GM23338 (cell line): ENCODE data around the gene SLC35D3. TPM values are rescaled to one million over a fixed set of nuclear protein-coding genes. Genes with fewer than 3 reads are reported as not detected.
"Not testable (repeated sequence)": the region's sequence is repeated elsewhere in the genome, so short reads cannot be mapped to it uniquely, and the experiment has no call there.

Experiments used
- ATAC-seq: fragments of 200-7000 bp; cut with Tn5 transposase; 3 replicates; pipeline ENCODE4 v1.9.1; 2020
- DNase-seq: peaks from one replicate; pipeline ENCODE4 v3.0.0-alpha.2; 2015; ENCODE audit warnings: low spot score
- H2AFZ ChIP-seq: fragments of 200-600 bp; sonication (generic); 2 replicates; pipeline ENCODE4 v1.8.0; 2016; ENCODE audit warnings: antibody characterized with exemption, mild to moderate bottlenecking, moderate library complexity
- H3F3A ChIP-seq: fragments of 200-600 bp; sonication (generic); replicated peaks from 2 replicates; pipeline ENCODE4 v1.8.0; 2017; ENCODE audit warnings: antibody characterized with exemption, mixed run types, low read depth
- H3K27ac ChIP-seq: fragments of 200-600 bp; sonication (generic); 2 replicates; pipeline ENCODE4 v1.6.1; 2016; ENCODE audit warnings: low read depth
- H3K27me3 ChIP-seq: fragments of 200-600 bp; sonication (generic); 2 replicates; pipeline ENCODE4 v1.8.0; 2016; ENCODE audit warnings: mild to moderate bottlenecking, mixed run types, moderate library complexity; ENCODE audit not compliant: insufficient read depth
- H3K36me3 ChIP-seq: fragments of 200-600 bp; sonication (generic); 2 replicates; pipeline ENCODE4 v1.8.0; 2016; ENCODE audit warnings: mild to moderate bottlenecking; ENCODE audit not compliant: insufficient read depth
- H3K4me1 ChIP-seq: fragments of 200-600 bp; sonication (generic); 2 replicates; pipeline ENCODE4 v1.8.0; 2016; ENCODE audit warnings: mild to moderate bottlenecking, moderate library complexity; ENCODE audit not compliant: insufficient read depth
- H3K4me2 ChIP-seq: fragments of 200-600 bp; sonication (generic); 2 replicates; pipeline ENCODE4 v1.7.1; 2017; ENCODE audit warnings: mixed run types
- H3K4me3 ChIP-seq: fragments of 200-600 bp; sonication (generic); 2 replicates; pipeline ENCODE4 v1.6.1; 2016; ENCODE audit warnings: mixed run types
- H3K79me2 ChIP-seq: fragments of 200-600 bp; sonication (generic); replicated peaks from 2 replicates; pipeline ENCODE4 v1.8.0; 2017; ENCODE audit warnings: mild to moderate bottlenecking; ENCODE audit not compliant: insufficient read depth
- H3K9me2 ChIP-seq: fragments of 200-600 bp; sonication (generic); 2 replicates; pipeline ENCODE4 v1.8.0; 2017; ENCODE audit not compliant: insufficient read depth
- H4K20me1 ChIP-seq: fragments of 200-600 bp; sonication (generic); replicated peaks from 2 replicates; pipeline ENCODE4 v1.8.0; 2017; ENCODE audit warnings: mild to moderate bottlenecking; ENCODE audit not compliant: insufficient read depth
- H3K27ac Mint-ChIP-seq: 2 replicates; pipeline ENCODE4 v1.8.0; 2020; ENCODE audit warnings: inconsistent platforms, mild to moderate bottlenecking, moderate library complexity, mixed read lengths
- H3K27me3 Mint-ChIP-seq: 3 replicates; pipeline ENCODE4 v1.8.0; 2022; ENCODE audit warnings: low read depth, mild to moderate bottlenecking, moderate library complexity, mixed read lengths, inconsistent platforms; ENCODE audit not compliant: insufficient read depth, poor library complexity
- H3K36me3 Mint-ChIP-seq: 3 replicates; pipeline ENCODE4 v1.8.0; 2021; ENCODE audit warnings: low read depth, mild to moderate bottlenecking, inconsistent platforms, moderate library complexity, mixed read lengths
- H3K4me1 Mint-ChIP-seq: 3 replicates; pipeline ENCODE4 v1.8.0; 2020; ENCODE audit warnings: mild to moderate bottlenecking, inconsistent platforms, mixed read lengths
- H3K4me3 Mint-ChIP-seq: 3 replicates; pipeline ENCODE4 v1.8.0; 2021; ENCODE audit warnings: moderate library complexity, mild to moderate bottlenecking, inconsistent platforms, mixed read lengths
- H3K9me3 Mint-ChIP-seq: 3 replicates; pipeline ENCODE4 v1.8.0; 2020; ENCODE audit warnings: moderate library complexity, mild to moderate bottlenecking, inconsistent platforms, mixed read lengths
- CREB1 ChIP-seq: fragments of 250-450 bp; sonication (Bioruptor Pico); IDR thresholded peaks from 2 replicates; pipeline ENCODE4 v1.5.0; 2020; ENCODE audit warnings: low read depth, mild to moderate bottlenecking, moderate library complexity
- EZH2 ChIP-seq: fragments of 200-600 bp; sonication (generic); IDR thresholded peaks from one replicate; pipeline ENCODE4 v1.8.0; 2017; ENCODE audit warnings: antibody characterized with exemption, mild to moderate bottlenecking, low read depth; ENCODE audit not compliant: unreplicated experiment
- EZH2phosphoT487 ChIP-seq: fragments of 200-600 bp; sonication (generic); IDR thresholded peaks from one replicate; pipeline ENCODE4 v1.8.1; 2018; ENCODE audit warnings: antibody characterized with exemption; ENCODE audit not compliant: unreplicated experiment
- POLR2AphosphoS5 ChIP-seq: IDR thresholded peaks from 2 replicates; pipeline ENCODE4 v1.6.1; 2016; ENCODE audit warnings: antibody characterized with exemption, low read depth
- long read RNA-seq: library from polyadenylated mRNA; unstranded; transcript quantifications from one replicate; pipeline ENCODE4 v2.0.0, GENCODE V29; 2020; ENCODE audit not compliant: unreplicated experiment
- polyA plus RNA-seq: library from polyadenylated mRNA; unstranded; fragments of >200 nt; fragmentation: Nextera tagmentation; extraction: Ambion mirVana; gene quantifications from 2 replicates; pipeline ENCODE4 v1.2.1, GENCODE V29; 2016
- total RNA-seq: library from RNA; depleted of rRNA; stranded (reverse); fragments of >200 nt; shearing (Covaris generic); gene quantifications from 2 replicates; pipeline ENCODE4 v1.2.3, GENCODE V29; 2014; rRNA removed
- TF ChIP-seq, protein P1 (sequence below), 2 experiments: fragments of 200-600 bp in 1 of 2; sonication (generic) in 1 of 2; conservative IDR thresholded peaks; 2 replicates each; pipeline versions ENCODE4 v1.5.1 to v1.6.1; 2016 to 2017; ENCODE audit warnings: antibody characterized with exemption in 2 of 2, low read depth in 2 of 2, mild to moderate bottlenecking in 2 of 2, moderate library complexity in 1 of 2

The SLC35D3 gene, protein sequence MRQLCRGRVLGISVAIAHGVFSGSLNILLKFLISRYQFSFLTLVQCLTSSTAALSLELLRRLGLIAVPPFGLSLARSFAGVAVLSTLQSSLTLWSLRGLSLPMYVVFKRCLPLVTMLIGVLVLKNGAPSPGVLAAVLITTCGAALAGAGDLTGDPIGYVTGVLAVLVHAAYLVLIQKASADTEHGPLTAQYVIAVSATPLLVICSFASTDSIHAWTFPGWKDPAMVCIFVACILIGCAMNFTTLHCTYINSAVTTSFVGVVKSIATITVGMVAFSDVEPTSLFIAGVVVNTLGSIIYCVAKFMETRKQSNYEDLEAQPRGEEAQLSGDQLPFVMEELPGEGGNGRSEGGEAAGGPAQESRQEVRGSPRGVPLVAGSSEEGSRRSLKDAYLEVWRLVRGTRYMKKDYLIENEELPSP
- 0.59 and 1.5 TPM in 2 replicates for total RNA-seq
- 1.0 and 1.6 TPM in 2 replicates for polyA plus RNA-seq
- long read RNA-seq: 0 reads

DNA sequence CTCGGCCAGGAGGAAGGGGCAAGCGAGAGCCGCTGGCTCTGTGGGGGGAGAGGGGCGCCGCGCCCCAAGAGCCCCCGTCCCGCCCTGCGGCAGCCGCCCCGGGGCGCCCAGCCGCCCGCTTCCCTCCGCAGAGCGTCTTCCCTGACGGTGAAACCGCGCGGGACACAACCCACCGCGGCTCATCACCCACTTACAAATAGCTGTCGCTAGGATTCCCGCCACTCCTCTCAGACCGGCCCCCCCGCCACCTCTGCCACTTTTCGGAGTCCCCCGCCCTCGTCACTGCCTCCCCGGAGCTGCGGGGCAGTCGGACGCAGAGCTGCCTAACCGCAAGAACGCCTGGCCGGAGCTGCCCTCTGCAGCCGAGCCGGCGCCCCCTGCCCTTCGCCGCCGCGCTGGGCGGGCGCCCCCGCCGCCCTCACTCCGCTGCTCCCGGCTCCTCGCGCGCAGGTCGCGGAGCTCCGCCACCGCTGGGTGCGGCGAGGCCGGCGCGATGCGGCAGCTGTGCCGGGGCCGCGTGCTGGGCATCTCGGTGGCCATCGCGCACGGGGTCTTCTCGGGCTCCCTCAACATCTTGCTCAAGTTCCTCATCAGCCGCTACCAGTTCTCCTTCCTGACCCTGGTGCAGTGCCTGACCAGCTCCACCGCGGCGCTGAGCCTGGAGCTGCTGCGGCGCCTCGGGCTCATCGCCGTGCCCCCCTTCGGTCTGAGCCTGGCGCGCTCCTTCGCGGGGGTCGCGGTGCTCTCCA lies at the start of gene SLC35D3:
TSS of gene SLC35D3 (plus strand) at position 366 of the 749 bp plus-strand sequence. CDS start at position 494, 128 bp downstream.
- Mint-ChIP-seq H3K36me3 (no peaks in the 10 kb centered on the region), H3K4me3 (peak within 1 kb of the TSS; percentile 75), H3K27ac (no peak within 1 kb of the TSS), H3K9me3 (no peaks in the 10 kb centered on the region), H3K27me3 (peaks cover 51% of the 10 kb centered on the region), H3K4me1 (peaks cover 15% of the 10 kb centered on the region)
- Histone ChIP-seq H4K20me1 (no peaks in the 10 kb centered on the region), H3K4me2 (peak within 1 kb of the TSS; percentile 89), H3K27ac (no peak within 1 kb of the TSS), H3K27me3 (peaks cover 80% of the 10 kb centered on the region), H3K79me2 (no peaks in the 10 kb centered on the region), H3K9me2 (peaks cover 5% of the 10 kb centered on the region; the same call in 1 of the 2 replicates), H2AFZ (peak within 1 kb of the TSS; percentile 95), H3K4me3 (peak within 1 kb of the TSS; percentile 68), H3K36me3 (no peaks in the 10 kb centered on the region), H3K4me1 (peaks cover 20% of the 10 kb centered on the region), H3F3A (peaks cover 11% of the 10 kb centered on the region)
- TF ChIP-seq EZH2: peak; percentile 50
- peak; percentile 78 for TF ChIP-seq EZH2phosphoT487
- no peak for TF ChIP-seq POLR2AphosphoS5
- peak; percentile 46 for ATAC-seq
- peak; percentile 52 for DNase-seq

DNA sequence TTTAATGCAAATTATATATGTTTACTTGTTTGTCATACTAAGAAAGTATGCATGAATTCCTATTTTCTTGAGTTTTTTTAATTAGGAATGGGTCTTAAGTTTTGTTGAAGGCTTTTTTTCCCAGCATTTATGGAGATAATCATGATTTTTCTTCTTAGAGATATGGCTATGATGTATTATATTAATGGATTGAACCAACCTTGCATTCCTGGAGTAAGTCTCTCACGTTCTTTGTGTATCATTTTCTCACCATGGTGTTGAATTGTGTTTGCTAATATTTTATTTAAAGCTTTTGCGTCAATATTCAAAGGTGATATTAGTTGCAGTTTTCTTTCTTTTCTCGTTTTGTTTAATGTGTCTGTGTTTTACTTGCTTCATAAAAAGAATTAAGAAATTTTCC lies 48.4 kb upstream of the SLC35D3 start:
- ATAC-seq (no peak), DNase-seq (no peak)
- H3K4me1 ChIP-seq: no peaks in the 10 kb centered on the region
- H3K36me3 ChIP-seq: peaks cover 10% of the 10 kb centered on the region; the same call in 1 of the 2 replicates
- H3F3A ChIP-seq: no peaks in the 10 kb centered on the region
- Mint-ChIP-seq H3K27ac (no peak overlapping the region), H3K36me3 (peaks cover 40% of the 10 kb centered on the region; the same call in 2 of the 3 replicates), H3K27me3 (no peaks in the 10 kb centered on the region), H3K4me3 (no peak overlapping the region), H3K9me3 (peaks cover 26% of the 10 kb centered on the region), H3K4me1 (no peaks in the 10 kb centered on the region)
- no peak overlapping the region for H3K4me3 ChIP-seq
- H4K20me1 ChIP-seq: no peaks in the 10 kb centered on the region
- no peak overlapping the region for H3K4me2 ChIP-seq
- no peaks in the 10 kb centered on the region for H3K9me2 ChIP-seq
- H2AFZ ChIP-seq: no peak overlapping the region
- H3K79me2 ChIP-seq: no peaks in the 10 kb centered on the region
- H3K27ac ChIP-seq: no peak overlapping the region
- no peaks in the 10 kb centered on the region for H3K27me3 ChIP-seq
- TF ChIP-seq, protein P1, sequence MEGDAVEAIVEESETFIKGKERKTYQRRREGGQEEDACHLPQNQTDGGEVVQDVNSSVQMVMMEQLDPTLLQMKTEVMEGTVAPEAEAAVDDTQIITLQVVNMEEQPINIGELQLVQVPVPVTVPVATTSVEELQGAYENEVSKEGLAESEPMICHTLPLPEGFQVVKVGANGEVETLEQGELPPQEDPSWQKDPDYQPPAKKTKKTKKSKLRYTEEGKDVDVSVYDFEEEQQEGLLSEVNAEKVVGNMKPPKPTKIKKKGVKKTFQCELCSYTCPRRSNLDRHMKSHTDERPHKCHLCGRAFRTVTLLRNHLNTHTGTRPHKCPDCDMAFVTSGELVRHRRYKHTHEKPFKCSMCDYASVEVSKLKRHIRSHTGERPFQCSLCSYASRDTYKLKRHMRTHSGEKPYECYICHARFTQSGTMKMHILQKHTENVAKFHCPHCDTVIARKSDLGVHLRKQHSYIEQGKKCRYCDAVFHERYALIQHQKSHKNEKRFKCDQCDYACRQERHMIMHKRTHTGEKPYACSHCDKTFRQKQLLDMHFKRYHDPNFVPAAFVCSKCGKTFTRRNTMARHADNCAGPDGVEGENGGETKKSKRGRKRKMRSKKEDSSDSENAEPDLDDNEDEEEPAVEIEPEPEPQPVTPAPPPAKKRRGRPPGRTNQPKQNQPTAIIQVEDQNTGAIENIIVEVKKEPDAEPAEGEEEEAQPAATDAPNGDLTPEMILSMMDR (conservative IDR thresholded peaks at IDR 0.05; ENCODE audit: low read depth in 2 of 2): no peak
- TF ChIP-seq CREB1 (CRISPR knock-in tag): no peak

DNA sequence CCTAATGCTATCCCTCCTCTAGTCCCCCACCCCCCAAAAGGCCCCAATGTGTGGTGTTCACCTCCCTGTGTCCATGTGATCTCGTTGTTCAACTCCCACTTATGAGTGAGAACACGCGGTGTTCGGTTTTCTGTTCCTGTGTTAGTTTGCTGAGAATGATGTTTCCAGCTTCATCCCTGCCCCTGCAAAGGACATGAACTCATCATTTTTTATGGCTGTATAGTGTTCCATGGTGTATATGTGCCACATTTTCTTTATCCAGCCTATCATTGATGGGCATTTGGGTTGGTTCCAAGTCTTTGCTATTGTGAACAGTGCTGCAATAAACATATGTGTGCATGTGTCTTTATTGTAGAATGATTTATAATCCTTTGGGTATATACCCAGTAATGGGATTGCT lies 45.6 kb upstream of the SLC35D3 start:
- H3K27ac Mint-ChIP-seq, H3K4me3 ChIP-seq, H3K79me2 ChIP-seq, H4K20me1 ChIP-seq, H3F3A ChIP-seq, H3K27me3 Mint-ChIP-seq, H3K27me3 ChIP-seq, H3K4me3 Mint-ChIP-seq, H3K9me2 ChIP-seq, ATAC-seq, H3K36me3 ChIP-seq, DNase-seq, H3K4me2 ChIP-seq, H3K4me1 Mint-ChIP-seq, H2AFZ ChIP-seq, H3K27ac ChIP-seq, H3K4me1 ChIP-seq: not testable (repeated sequence)
- H3K9me3 Mint-ChIP-seq: peaks cover 26% of the 10 kb centered on the region
- peaks cover 40% of the 10 kb centered on the region; the same call in 2 of the 3 replicates for H3K36me3 Mint-ChIP-seq
